HPDE6-E6E7 (cell line): ENCODE measurements around the gene CNGA1.

Experiments
- DNase-seq: peaks from one replicate; pipeline ENCODE4 v3.0.0; 2011; ENCODE audit warnings: missing footprints; ENCODE audit errors: extremely low spot score

Gene CNGA1

GRCh38 chr4:47899639-47900038, 116.8 kb downstream of the CNGA1 start:
- DNase-seq: no peak

GRCh38 chr4:47891928-47892327, 124.6 kb downstream of the CNGA1 start:
- no peak for DNase-seq
